Sigmoid colon (tissue), 4 donors: ENCODE results near the gene SLC22A2.

ENCODE experiments used
- POLR2A ChIP-seq, 2 donors: fragments of 450-650 bp; IDR thresholded peaks; one replicate each; pipeline ENCODE4 v1.6.1; 2016; ENCODE audit warnings: antibody characterized with exemption in 2 of 2, mild to moderate bottlenecking in 2 of 2, moderate library complexity in 2 of 2
- POLR2AphosphoS5 ChIP-seq, 4 donors: sonication (generic); formaldehyde crosslinking; IDR thresholded peaks; one replicate each; pipeline ENCODE4 v1.6.1; 2017; ENCODE audit warnings: antibody characterized with exemption in 4 of 4
- TF ChIP-seq, protein P1 (sequence below), 4 experiments: fragments of 450-650 bp in 3 of 4; fragments of 200-600 bp in 1 of 4; IDR thresholded peaks; one replicate each; pipeline ENCODE4 v1.5.1; 2016 to 2019; ENCODE audit warnings: antibody characterized with exemption in 4 of 4, mild to moderate bottlenecking in 3 of 4, moderate library complexity in 2 of 4

DNA sequence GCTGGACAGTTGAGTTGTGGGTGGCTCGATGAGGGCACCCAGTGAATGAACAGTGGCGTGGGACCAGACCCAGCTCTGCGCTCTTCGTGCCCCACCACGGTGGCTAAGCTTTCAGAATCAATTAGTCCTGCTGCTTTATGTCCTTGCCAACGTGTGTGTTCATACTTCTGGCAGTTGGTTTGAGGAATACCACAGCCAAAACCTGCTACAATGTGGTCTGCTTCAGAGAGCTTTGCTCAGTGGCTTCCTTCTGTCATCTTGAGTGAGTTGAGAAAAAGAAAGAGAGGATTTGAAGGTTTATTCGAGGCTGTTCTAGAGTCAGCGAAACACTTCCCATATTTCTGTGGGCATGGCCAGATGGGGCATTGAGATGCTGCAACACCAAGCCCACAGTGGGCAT lies 39.5 kb upstream of the SLC22A2 start:
- TF ChIP-seq, protein P1, sequence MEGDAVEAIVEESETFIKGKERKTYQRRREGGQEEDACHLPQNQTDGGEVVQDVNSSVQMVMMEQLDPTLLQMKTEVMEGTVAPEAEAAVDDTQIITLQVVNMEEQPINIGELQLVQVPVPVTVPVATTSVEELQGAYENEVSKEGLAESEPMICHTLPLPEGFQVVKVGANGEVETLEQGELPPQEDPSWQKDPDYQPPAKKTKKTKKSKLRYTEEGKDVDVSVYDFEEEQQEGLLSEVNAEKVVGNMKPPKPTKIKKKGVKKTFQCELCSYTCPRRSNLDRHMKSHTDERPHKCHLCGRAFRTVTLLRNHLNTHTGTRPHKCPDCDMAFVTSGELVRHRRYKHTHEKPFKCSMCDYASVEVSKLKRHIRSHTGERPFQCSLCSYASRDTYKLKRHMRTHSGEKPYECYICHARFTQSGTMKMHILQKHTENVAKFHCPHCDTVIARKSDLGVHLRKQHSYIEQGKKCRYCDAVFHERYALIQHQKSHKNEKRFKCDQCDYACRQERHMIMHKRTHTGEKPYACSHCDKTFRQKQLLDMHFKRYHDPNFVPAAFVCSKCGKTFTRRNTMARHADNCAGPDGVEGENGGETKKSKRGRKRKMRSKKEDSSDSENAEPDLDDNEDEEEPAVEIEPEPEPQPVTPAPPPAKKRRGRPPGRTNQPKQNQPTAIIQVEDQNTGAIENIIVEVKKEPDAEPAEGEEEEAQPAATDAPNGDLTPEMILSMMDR (IDR thresholded peaks at IDR 0.05), result no peak
- no peak for TF ChIP-seq POLR2AphosphoS5 (IDR thresholded peaks at IDR 0.05)
- TF ChIP-seq POLR2A (IDR thresholded peaks at IDR 0.05), result no peak
